Fibroblast of skin of back (primary cell): ENCODE results near the gene SOX8.

Source experiments
- DNase-seq: peaks from one replicate; pipeline ENCODE4 v3.0.0-alpha.2; 2013

Gene SOX8

GRCh38 chr16:1027501-1027815, 45.9 kb downstream of the SOX8 start:
- no peak for DNase-seq

GRCh38 chr16:1028056-1028455, 46.5 kb downstream of the SOX8 start:
- no peak for DNase-seq

- no peak for DNase-seq
Observed at GRCh38 chr16:1028524-1029258, 47.1 kb downstream of the SOX8 start.

- DNase-seq, result no peak
Observed at GRCh38 chr16:1029259-1029545, 47.6 kb downstream of the SOX8 start.

- DNase-seq, result no peak
Observed at GRCh38 chr16:1030473-1030901, 48.9 kb downstream of the SOX8 start.

- no peak for DNase-seq
Observed at GRCh38 chr16:1031666-1032065, 50.1 kb downstream of the SOX8 start.

- DNase-seq, result no peak
Observed at GRCh38 chr16:1032607-1033006, 51.0 kb downstream of the SOX8 start.

GRCh38 chr16:1033128-1033679, 51.6 kb downstream of the SOX8 start:
- no peak for DNase-seq

- DNase-seq, result no peak
Observed at GRCh38 chr16:1034230-1035065, 52.9 kb downstream of the SOX8 start.

GRCh38 chr16:1035066-1035415, 53.5 kb downstream of the SOX8 start:
- no peak for DNase-seq

- no peak for DNase-seq
Observed at GRCh38 chr16:1036166-1036565, 54.6 kb downstream of the SOX8 start.
